RWPE1 (cell line): ENCODE measurements around the gene QRICH2.

Experiments
- CTCF ChIA-PET: fragments of 350-600 bp; sonication (Branson Sonifier 250); formaldehyde crosslinking; extraction: SDS; loops from one replicate; lab custom pipeline; 2021; lab: Yijun Ruan, JAX
- POLR2A ChIA-PET: fragments of 400-600 bp; formaldehyde crosslinking; extraction: SDS; loops from one replicate; lab custom pipeline; 2020; ENCODE audit warnings: antibody characterized with exemption; ENCODE audit not compliant: low non-redundant PET; lab: Yijun Ruan, JAX
- DNase-seq: peaks from one replicate; pipeline ENCODE4 v3.0.0; 2012; ENCODE audit warnings: low spot score
- H3K27ac ChIP-seq: fragments of 450-650 bp; 2 replicates; pipeline ENCODE4 v1.5.1; 2017
- CTCF ChIP-seq: fragments of 450-650 bp; conservative IDR thresholded peaks from 2 replicates; pipeline ENCODE4 v1.5.1; 2017; ENCODE audit warnings: low read depth, mild to moderate bottlenecking

QRICH2 gene

GRCh38 chr17:76276461-76277299 lies 31.4 kb downstream of the QRICH2 start:
- TF ChIP-seq CTCF, result no peak
- CTCF ChIA-PET, result interaction anchor here (0.6 to 1.7 kb wide), 3 partner anchors 22 to 155 kb away, joined by 3 to 6 read pairs (median 3); no protein-coding TSS in a partner anchor
- POLR2A ChIA-PET, result no interaction called here
- peak overlapping the region; percentile 66 for H3K27ac ChIP-seq
- peak; percentile 38 for DNase-seq

DNA sequence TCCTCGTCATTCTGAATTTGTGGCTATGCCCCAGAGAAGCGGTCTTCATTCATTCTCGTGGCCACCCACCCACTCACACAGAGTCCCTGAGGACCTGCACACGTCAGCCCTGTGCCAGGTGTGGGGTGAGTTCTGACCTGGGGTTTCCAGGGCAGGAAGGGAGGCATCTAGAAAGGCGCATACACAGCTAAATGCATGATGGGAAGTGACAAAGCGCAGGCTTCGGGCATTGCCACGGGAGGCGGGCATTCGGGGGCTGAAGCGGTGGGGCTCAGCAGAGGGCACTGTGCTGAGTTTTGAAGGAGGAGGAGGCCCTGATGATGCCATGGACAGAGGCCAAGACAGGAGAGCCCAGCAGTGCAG lies 32.0 kb downstream of the QRICH2 start:
- CTCF ChIA-PET, result interaction anchor here (0.6 to 1.7 kb wide), 3 partner anchors 23 to 155 kb away, joined by 3 to 6 read pairs (median 4); no protein-coding TSS in a partner anchor

GRCh38 chr17:76275382-76276068 lies 32.6 kb downstream of the QRICH2 start:
- POLR2A ChIA-PET, result no interaction called here
- no peak for TF ChIP-seq CTCF
- peak overlapping the region; percentile 93; the same call in 1 of the 2 replicates for H3K27ac ChIP-seq
- no peak for DNase-seq
- CTCF ChIA-PET, result interaction anchor here (0.6 to 1.7 kb wide), 4 partner anchors 24 to 189 kb away, joined by 3 to 6 read pairs (median 4); no protein-coding TSS in a partner anchor

More for the DNA sequence above, 32.0 kb downstream of the QRICH2 start:
- POLR2A ChIA-PET, result no interaction called here
- no peak for TF ChIP-seq CTCF
- DNase-seq, result no peak
- H3K27ac ChIP-seq, result peak overlapping the region; percentile 66

GRCh38 chr17:76274112-76274956 lies 33.7 kb downstream of the QRICH2 start:
- peak overlapping the region; percentile 93 for H3K27ac ChIP-seq
- CTCF ChIA-PET, result interaction anchor here (0.5 to 1.2 kb wide), 5 partner anchors 9 to 330 kb away, joined by 3 to 7 read pairs (median 3); partner anchors contain the start of gene EXOC7
- no peak for DNase-seq
- no peak for TF ChIP-seq CTCF
- POLR2A ChIA-PET, result no interaction called here

- POLR2A ChIA-PET, result no interaction called here
Measured at GRCh38 chr17:76273445-76274111, 34.5 kb downstream of the QRICH2 start.

More at GRCh38 chr17:76273445-76274111, 34.5 kb downstream of the QRICH2 start:
- DNase-seq, result no peak
- CTCF ChIA-PET, result interaction anchor here (0.5 to 1.2 kb wide), 3 partner anchors 10 to 150 kb away, joined by 3 to 5 read pairs (median 3); no protein-coding TSS in a partner anchor
- no peak for TF ChIP-seq CTCF
- peak overlapping the region; percentile 93 for H3K27ac ChIP-seq
